Mesendoderm (in vitro differentiated cells): ENCODE results near the gene ZNF90.
"Not testable (repeated sequence)": the region's sequence is repeated elsewhere in the genome, so short reads cannot be mapped to it uniquely, and the experiment has no call there.

ENCODE experiments used
- DNase-seq: peaks from one replicate; pipeline ENCODE4 v3.0.0; 2013
- H2AK5ac ChIP-seq: 2 replicates; pipeline ENCODE4 v1.6.1; 2013; ENCODE audit warnings: low read length, inconsistent platforms
- H2BK120ac ChIP-seq: 2 replicates; pipeline ENCODE4 v1.6.1; 2013; ENCODE audit warnings: low read depth, mild to moderate bottlenecking, low read length, moderate library complexity, mixed read lengths
- H2BK15ac ChIP-seq: replicated peaks from 2 replicates; pipeline ENCODE4 v1.6.1; 2013; ENCODE audit warnings: low read depth, mild to moderate bottlenecking, moderate library complexity
- H2BK5ac ChIP-seq: 2 replicates; pipeline ENCODE4 v1.6.1; 2013; ENCODE audit warnings: low read length, inconsistent platforms
- H3K18ac ChIP-seq: 2 replicates; pipeline ENCODE4 v1.6.1; 2013; ENCODE audit warnings: mild to moderate bottlenecking, low read length, mixed read lengths
- H3K23ac ChIP-seq: one replicate; pipeline ENCODE4 v1.6.1; 2013; ENCODE audit warnings: low read length
- H3K27ac ChIP-seq: 2 replicates; pipeline ENCODE4 v1.5.1; 2013; ENCODE audit warnings: low read depth, mild to moderate bottlenecking, inconsistent platforms, low read length, moderate library complexity
- H3K27me3 ChIP-seq: 2 replicates; pipeline ENCODE4 v1.6.1; 2013; ENCODE audit warnings: low read length, control low read depth, mild to moderate bottlenecking, inconsistent platforms; ENCODE audit not compliant: insufficient read depth, poor library complexity
- H3K36me3 ChIP-seq: 2 replicates; pipeline ENCODE4 v1.6.1; 2013; ENCODE audit warnings: low read length, inconsistent platforms; ENCODE audit not compliant: control insufficient read depth, insufficient read depth
- H3K4ac ChIP-seq: one replicate; pipeline ENCODE4 v1.6.1; 2013; ENCODE audit warnings: low read depth, mild to moderate bottlenecking, low read length, moderate library complexity
- H3K4me1 ChIP-seq: 2 replicates; pipeline ENCODE4 v1.6.1; 2013; ENCODE audit warnings: low read depth, low read length, inconsistent platforms; ENCODE audit not compliant: control insufficient read depth
- H3K4me2 ChIP-seq: 2 replicates; pipeline ENCODE4 v1.6.1; 2013; ENCODE audit warnings: low read length
- H3K4me3 ChIP-seq: 2 replicates; pipeline ENCODE4 v1.5.1; 2013; ENCODE audit warnings: mild to moderate bottlenecking, low read length
- H3K56ac ChIP-seq: one replicate; pipeline ENCODE4 v1.6.1; 2013; ENCODE audit warnings: low read length
- H3K79me1 ChIP-seq: 2 replicates; pipeline ENCODE4 v1.6.1; 2013; ENCODE audit warnings: low read length, inconsistent platforms
- H3K79me2 ChIP-seq: 2 replicates; pipeline ENCODE4 v1.6.1; 2013; ENCODE audit warnings: mild to moderate bottlenecking, low read length; ENCODE audit not compliant: control insufficient read depth, insufficient read depth
- H3K9ac ChIP-seq: 2 replicates; pipeline ENCODE4 v1.6.1; 2013; ENCODE audit warnings: low read length, inconsistent platforms
- H4K5ac ChIP-seq: one replicate; pipeline ENCODE4 v1.6.1; 2013; ENCODE audit warnings: low read length
- H4K8ac ChIP-seq: one replicate; pipeline ENCODE4 v1.6.1; 2013; ENCODE audit warnings: low read depth, mild to moderate bottlenecking, control low read depth, low read length, moderate library complexity
- whole genome bisulfite sequencing: extraction: QIAGEN DNeasy Blood & Tissue Kit; methylation state at CpG from one replicate; pipeline ENCODE4 v1.1.7; 2013; ENCODE audit warnings: low lambda C conversion rate, missing lambda C conversion rate; ENCODE audit not compliant: insufficient coverage; ENCODE audit errors: extremely low coverage; 5-methylcytosine and 5-hydroxymethylcytosine counted together

The ZNF90 gene

GRCh38 chr19:20067943-20068342 lies 9.9 kb upstream of the ZNF90 start:
- Histone ChIP-seq H3K4me3 (no peak overlapping the region), H4K5ac (no peak overlapping the region), H3K4me2 (no peak overlapping the region), H3K79me2 (no peaks in the 10 kb centered on the region), H3K18ac (peak overlapping the region; percentile 96), H3K56ac (peak overlapping the region; percentile 30), H3K79me1 (no peaks in the 10 kb centered on the region), H3K23ac (no peak overlapping the region), H2BK5ac (no peak overlapping the region), H2BK120ac (peak overlapping the region; percentile 92), H3K4me1 (peaks cover 9% of the 10 kb centered on the region), H2AK5ac (no peak overlapping the region), H4K8ac (no peak overlapping the region), H3K27ac (peak overlapping the region; percentile 65), H3K9ac (no peak overlapping the region), H3K36me3 (no peaks in the 10 kb centered on the region), H2BK15ac (peak overlapping the region; percentile 92), H3K4ac (no peak overlapping the region), H3K27me3 (no peaks in the 10 kb centered on the region)
- DNase-seq, result peak; percentile 84
- no CpG with 5 or more reads among the region's 9 CpGs for WGBS

GRCh38 chr19:20068559-20068958 lies 9.2 kb upstream of the ZNF90 start:
- not testable (repeated sequence) for H3K27me3 ChIP-seq, H2BK15ac ChIP-seq, H2AK5ac ChIP-seq, H4K5ac ChIP-seq, H3K4me3 ChIP-seq, H3K36me3 ChIP-seq, H3K79me2 ChIP-seq, H4K8ac ChIP-seq, H3K4me2 ChIP-seq, H3K4me1 ChIP-seq, H3K23ac ChIP-seq, H3K79me1 ChIP-seq
- H3K4ac ChIP-seq, result peak overlapping the region; percentile 81
- H2BK5ac ChIP-seq, result peak overlapping the region; percentile 83
- H3K56ac ChIP-seq, result peak overlapping the region; percentile 26
- WGBS, result no CpG with 5 or more reads among the region's 7 CpGs
- DNase-seq, result peak; percentile 71
- H3K27ac ChIP-seq, result peak overlapping the region; percentile 65
- H2BK120ac ChIP-seq, result peak overlapping the region; percentile 67
- H3K9ac ChIP-seq, result peak overlapping the region; percentile 15
- peak overlapping the region; percentile 96 for H3K18ac ChIP-seq

GRCh38 chr19:20070691-20071090 lies 7.1 kb upstream of the ZNF90 start:
- Histone ChIP-seq H3K79me1 (no peaks in the 10 kb centered on the region), H3K79me2 (no peaks in the 10 kb centered on the region), H3K18ac (no peak overlapping the region), H2AK5ac (no peak overlapping the region), H3K4me1 (peaks cover 9% of the 10 kb centered on the region), H3K23ac (no peak overlapping the region), H3K4ac (no peak overlapping the region), H3K27ac (no peak overlapping the region), H4K8ac (no peak overlapping the region), H2BK120ac (no peak overlapping the region), H4K5ac (no peak overlapping the region), H3K27me3 (no peaks in the 10 kb centered on the region), H3K56ac (no peak overlapping the region), H3K4me2 (no peak overlapping the region), H3K4me3 (no peak overlapping the region), H3K36me3 (no peaks in the 10 kb centered on the region), H2BK15ac (no peak overlapping the region), H2BK5ac (no peak overlapping the region), H3K9ac (no peak overlapping the region)
- WGBS, result no CpG with 5 or more reads among the region's 2 CpGs
- DNase-seq, result no peak

GRCh38 chr19:20072936-20073335 lies 4.9 kb upstream of the ZNF90 start:
- H3K56ac ChIP-seq, result no peak overlapping the region
- no peak overlapping the region for H3K23ac ChIP-seq
- H2AK5ac ChIP-seq, result no peak overlapping the region
- H2BK15ac ChIP-seq, result no peak overlapping the region
- no peaks in the 10 kb centered on the region for H3K36me3 ChIP-seq
- H3K9ac ChIP-seq, result no peak overlapping the region
- no peak for DNase-seq
- H3K4me1 ChIP-seq, result peaks cover 2% of the 10 kb centered on the region
- H3K79me1 ChIP-seq, result no peaks in the 10 kb centered on the region
- no peak overlapping the region for H3K27ac ChIP-seq
- no peak overlapping the region for H4K8ac ChIP-seq
- H3K4me2 ChIP-seq, result no peak overlapping the region
- H3K4ac ChIP-seq, result no peak overlapping the region
- H3K27me3 ChIP-seq, result no peaks in the 10 kb centered on the region
- H4K5ac ChIP-seq, result no peak overlapping the region
- no CpG with 5 or more reads among the region's 5 CpGs for WGBS
- no peak overlapping the region for H2BK120ac ChIP-seq
- H3K79me2 ChIP-seq, result peaks cover under 1% of the 10 kb centered on the region
- no peak overlapping the region for H2BK5ac ChIP-seq
- no peak overlapping the region for H3K18ac ChIP-seq
- H3K4me3 ChIP-seq, result no peak overlapping the region

GRCh38 chr19:20078581-20079031 lies 806 bp downstream of the ZNF90 start:
- H3K56ac ChIP-seq, result peak overlapping the region; percentile 84
- peak overlapping the region; percentile 85 for H3K9ac ChIP-seq
- H3K79me1 ChIP-seq, result peaks cover 1% of the 10 kb centered on the region
- H2BK120ac ChIP-seq, result no peak overlapping the region
- H3K23ac ChIP-seq, result no peak overlapping the region
- H2AK5ac ChIP-seq, result no peak overlapping the region
- no peaks in the 10 kb centered on the region for H3K36me3 ChIP-seq
- H3K79me2 ChIP-seq, result peaks cover 43% of the 10 kb centered on the region
- no peak overlapping the region for H3K4ac ChIP-seq
- DNase-seq, result peak; percentile 55
- no peak overlapping the region for H4K8ac ChIP-seq
- no peaks in the 10 kb centered on the region for H3K27me3 ChIP-seq
- no peak overlapping the region for H2BK15ac ChIP-seq
- H3K4me1 ChIP-seq, result peaks cover 14% of the 10 kb centered on the region
- peak overlapping the region; percentile 75 for H3K4me3 ChIP-seq
- H4K5ac ChIP-seq, result no peak overlapping the region
- H3K18ac ChIP-seq, result peak overlapping the region; percentile 9
- H3K4me2 ChIP-seq, result peak overlapping the region; percentile 42
- H3K27ac ChIP-seq, result no peak overlapping the region
- H2BK5ac ChIP-seq, result no peak overlapping the region
- WGBS, result no CpG with 5 or more reads among the region's 19 CpGs

GRCh38 chr19:20079476-20079875 lies 1.7 kb downstream of the ZNF90 start:
- Histone ChIP-seq H3K18ac (no peak overlapping the region), H4K5ac (no peak overlapping the region), H3K56ac (peak overlapping the region; percentile 71), H3K79me2 (peaks cover 52% of the 10 kb centered on the region), H3K9ac (peak overlapping the region; percentile 85), H3K36me3 (no peaks in the 10 kb centered on the region), H3K27ac (no peak overlapping the region), H3K4ac (no peak overlapping the region), H3K23ac (no peak overlapping the region), H3K4me2 (peak overlapping the region; percentile 63), H3K4me1 (peaks cover 16% of the 10 kb centered on the region), H2BK120ac (no peak overlapping the region), H4K8ac (no peak overlapping the region), H2BK15ac (no peak overlapping the region), H3K79me1 (peaks cover 3% of the 10 kb centered on the region), H2AK5ac (no peak overlapping the region), H2BK5ac (no peak overlapping the region), H3K27me3 (no peaks in the 10 kb centered on the region), H3K4me3 (peak overlapping the region; percentile 75)
- no CpG with 5 or more reads among the region's 8 CpGs for WGBS
- DNase-seq, result no peak
